Kidney (tissue), 14 donors: ENCODE data around the gene GNRHR. TPM values are rescaled to one million over a fixed set of nuclear protein-coding genes. Genes with fewer than 3 reads are reported as not detected.
A peak's percentile ranks its signal among the peaks of the same experiment; 100 is the strongest.

Experiments
- DNase-seq, 5 donors: peaks; one replicate each; pipeline ENCODE4 v3.0.0-alpha.2; 2013 to 2020
- FAIRE-seq: peaks from 2 replicates; lab custom pipeline; 2012; peaks lifted over from hg19 to GRCh38; lab: Jason Lieb, UNC
- H3K27ac ChIP-seq, 2 donors: one replicate each; pipeline ENCODE4 v1.7.0; 2013; ENCODE audit warnings: low read depth in 2 of 2, low read length in 2 of 2, inconsistent platforms in 1 of 2
- H3K27me3 ChIP-seq: one replicate; pipeline ENCODE4 v1.7.1; 2013; ENCODE audit warnings: low read length, inconsistent platforms; ENCODE audit not compliant: control insufficient read depth, insufficient read depth
- H3K36me3 ChIP-seq, 3 donors: one replicate each; pipeline versions ENCODE4 v1.7.0 to v1.7.1; 2013; ENCODE audit warnings: low read length in 3 of 3, control low read depth in 1 of 3, inconsistent platforms in 1 of 3; ENCODE audit not compliant: insufficient read depth in 3 of 3, control insufficient read depth in 2 of 3
- H3K4me1 ChIP-seq, 3 donors: one replicate each; pipeline versions ENCODE4 v1.7.0 to v1.7.1; 2013; ENCODE audit warnings: low read length in 3 of 3, inconsistent platforms in 1 of 3, low read depth in 1 of 3; ENCODE audit not compliant: control insufficient read depth in 2 of 3, insufficient read depth in 2 of 3
- H3K4me3 ChIP-seq, 3 donors: one replicate each; pipeline versions ENCODE4 v1.7.0 to v1.8.1; 2013; ENCODE audit warnings: low read length in 3 of 3, control low read depth in 1 of 3, inconsistent platforms in 1 of 3
- H3K9ac ChIP-seq, 3 donors: one replicate each; pipeline versions ENCODE4 v1.7.0 to v1.7.1; 2013; ENCODE audit warnings: low read length in 3 of 3, control low read depth in 1 of 3, inconsistent platforms in 1 of 3
- H3K9me3 ChIP-seq, 3 donors: one replicate each; pipeline versions ENCODE4 v1.7.0 to v1.7.1; 2013; ENCODE audit warnings: low read length in 3 of 3, control low read depth in 1 of 3, inconsistent platforms in 1 of 3; ENCODE audit not compliant: control insufficient read depth in 2 of 3, insufficient read depth in 1 of 3
- intact Hi-C: fragments of 100-400 bp; cut with DNase I; formaldehyde crosslinking; loops from one replicate; pipeline ENCODE4 v1.11.1; 2022
- polyA plus RNA-seq: library from polyadenylated mRNA; stranded (reverse); fragments of 350-450 nt; fragmentation: Illumina TruSeq; extraction: RNeasy Lipid Tissue Mini Kit (QIAGEN cat#74804); gene quantifications from one replicate; pipeline ENCODE4 v1.2.3, GENCODE V29; 2014; ENCODE audit warnings: low read depth, low replicate concordance; ENCODE audit not compliant: insufficient read depth
- total RNA-seq: library from RNA; stranded (reverse); fragmentation: NEBNext Ultra II Directional; extraction: Animal tissue kit (Norgen Biotek cat#: 25700); gene quantifications from one replicate; pipeline ENCODE4 v1.2.1, GENCODE V29; 2021
- TF ChIP-seq, protein P1 (sequence below): IDR thresholded peaks from 3 replicates; pipeline ENCODE4 v1.5.1; 2012; ENCODE audit warnings: mild to moderate bottlenecking, moderate library complexity, borderline replicate concordance; ENCODE audit not compliant: insufficient read depth; ENCODE audit errors: extremely low read depth
- donor health status: control.
- donor health status: control.
- donor health status: control.
- donor health status: control.
- donor health status: control.
- donor health status: DM: yes; HTN: yes; CAD: no.
- donor health status: Normal renal cell carcinoma (clear cell type).

GNRHR gene
- total and polyA plus RNA-seq, 2 donors from 2014 or later = not detected

DNA sequence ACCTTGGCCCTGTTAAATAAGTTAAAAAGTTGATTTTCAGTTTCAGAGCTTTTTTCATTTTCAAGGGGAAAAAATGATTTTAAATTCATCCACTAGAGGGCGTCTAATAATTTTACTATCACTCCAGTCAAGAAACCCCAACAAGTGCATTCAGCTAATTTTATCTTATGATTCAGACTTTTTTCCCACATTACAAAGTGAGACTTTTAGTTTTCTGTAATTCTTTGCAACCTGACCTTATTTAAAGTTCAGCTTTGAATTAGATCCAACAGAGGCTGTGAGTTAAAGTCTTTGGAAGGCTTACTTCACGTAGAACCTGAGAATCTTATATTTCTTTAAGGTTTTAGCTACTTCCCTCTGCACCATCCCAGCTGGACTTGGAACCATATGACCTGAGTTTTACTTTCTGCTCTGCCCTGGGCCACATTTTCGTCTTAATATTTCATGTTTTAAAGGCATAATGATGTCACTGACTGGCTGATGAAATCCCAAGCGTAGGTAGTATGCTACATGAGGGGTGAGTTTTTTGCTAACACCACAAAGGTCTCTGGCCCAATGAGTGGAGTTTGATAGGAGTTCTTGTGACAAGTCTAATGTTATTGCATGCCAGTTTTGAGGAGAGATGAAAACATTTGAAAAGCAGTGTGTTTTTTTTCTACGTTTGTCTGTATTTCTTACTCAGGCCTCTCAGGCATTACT lies 7.2 kb downstream of the GNRHR start:
- intact Hi-C loops = no loop called here
- no peaks in the 10 kb centered on the region for H3K9me3 ChIP-seq
- H3K27me3 ChIP-seq = no peaks in the 10 kb centered on the region
- TF ChIP-seq, protein P1, sequence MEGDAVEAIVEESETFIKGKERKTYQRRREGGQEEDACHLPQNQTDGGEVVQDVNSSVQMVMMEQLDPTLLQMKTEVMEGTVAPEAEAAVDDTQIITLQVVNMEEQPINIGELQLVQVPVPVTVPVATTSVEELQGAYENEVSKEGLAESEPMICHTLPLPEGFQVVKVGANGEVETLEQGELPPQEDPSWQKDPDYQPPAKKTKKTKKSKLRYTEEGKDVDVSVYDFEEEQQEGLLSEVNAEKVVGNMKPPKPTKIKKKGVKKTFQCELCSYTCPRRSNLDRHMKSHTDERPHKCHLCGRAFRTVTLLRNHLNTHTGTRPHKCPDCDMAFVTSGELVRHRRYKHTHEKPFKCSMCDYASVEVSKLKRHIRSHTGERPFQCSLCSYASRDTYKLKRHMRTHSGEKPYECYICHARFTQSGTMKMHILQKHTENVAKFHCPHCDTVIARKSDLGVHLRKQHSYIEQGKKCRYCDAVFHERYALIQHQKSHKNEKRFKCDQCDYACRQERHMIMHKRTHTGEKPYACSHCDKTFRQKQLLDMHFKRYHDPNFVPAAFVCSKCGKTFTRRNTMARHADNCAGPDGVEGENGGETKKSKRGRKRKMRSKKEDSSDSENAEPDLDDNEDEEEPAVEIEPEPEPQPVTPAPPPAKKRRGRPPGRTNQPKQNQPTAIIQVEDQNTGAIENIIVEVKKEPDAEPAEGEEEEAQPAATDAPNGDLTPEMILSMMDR = peak; percentile 36
- no peak overlapping the region for H3K4me3 ChIP-seq
- H3K36me3 ChIP-seq = no peaks in the 10 kb centered on the region
- peak in 2 of 5 donors; percentile 31 to 40 for DNase-seq
- H3K4me1 ChIP-seq = no peaks in the 10 kb centered on the region
- no peak overlapping the region for H3K27ac ChIP-seq
- H3K9ac ChIP-seq = no peak overlapping the region
- FAIRE-seq = no peak

DNA sequence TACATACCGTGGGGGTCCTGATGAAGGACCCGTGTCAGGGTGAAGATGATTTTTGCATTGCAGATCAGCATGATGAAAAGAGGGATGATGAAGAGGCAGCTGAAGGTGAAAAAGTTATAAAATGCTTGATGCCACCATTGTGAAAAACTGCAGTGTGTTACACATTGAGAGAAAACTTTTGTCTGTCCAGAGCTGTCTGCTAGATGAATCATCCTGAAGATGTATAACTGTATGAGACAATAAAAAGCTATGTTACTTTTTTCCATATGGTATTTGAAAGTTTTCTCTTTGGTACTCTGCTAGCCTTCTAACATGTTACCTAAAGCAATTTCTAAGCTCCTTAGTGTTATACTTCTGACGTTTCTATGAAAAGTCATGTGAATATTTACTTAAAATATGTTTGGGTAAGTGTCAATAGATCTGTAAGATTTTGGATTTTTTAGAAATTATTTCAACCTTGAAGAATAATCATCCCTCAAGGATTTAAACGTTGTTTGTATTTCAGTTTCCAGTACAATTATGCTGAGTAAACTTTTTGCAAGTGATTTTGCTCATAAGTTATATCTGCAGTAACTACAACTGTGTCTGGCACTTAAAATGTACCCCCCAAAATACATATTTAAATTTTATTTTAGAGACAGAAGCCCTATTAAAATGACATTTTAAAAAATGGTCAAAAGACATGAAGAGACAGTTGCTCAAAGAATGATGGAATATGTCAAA lies 9.5 kb downstream of the GNRHR start:
- no peak overlapping the region for H3K9ac ChIP-seq

DNA sequence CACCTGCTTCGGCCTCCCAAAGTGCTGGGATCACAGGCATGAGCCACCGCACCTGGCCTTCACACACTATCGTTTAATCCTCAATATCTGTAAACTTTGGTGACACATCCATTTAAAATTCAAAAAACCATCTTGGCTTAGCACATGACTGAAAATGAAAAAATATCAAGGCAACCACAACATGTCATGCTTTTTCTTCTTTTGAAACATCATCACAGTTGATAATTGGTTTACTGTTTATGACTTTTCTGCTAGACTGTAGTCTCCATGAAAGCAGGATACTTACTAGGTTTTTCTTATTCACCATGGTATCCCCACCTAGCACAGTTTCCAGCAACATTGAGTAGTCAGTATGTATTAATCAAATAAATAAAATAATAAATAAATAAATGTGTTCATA lies 11.0 kb downstream of the GNRHR start:
- DNase-seq (no peak), FAIRE-seq (no peak)
- Histone ChIP-seq H3K4me3 (no peak overlapping the region), H3K4me1 (no peaks in the 10 kb centered on the region), H3K9me3 (no peaks in the 10 kb centered on the region), H3K27me3 (no peaks in the 10 kb centered on the region), H3K36me3 (no peaks in the 10 kb centered on the region), H3K9ac (no peak overlapping the region), H3K27ac (no peak overlapping the region)
- intact Hi-C loops = no loop called here
- TF ChIP-seq, protein P1 = no peak

More for the DNA sequence above, 9.5 kb downstream of the GNRHR start:
- Histone ChIP-seq H3K4me3 (no peak overlapping the region), H3K9me3 (no peaks in the 10 kb centered on the region), H3K27ac (no peak overlapping the region), H3K36me3 (no peaks in the 10 kb centered on the region), H3K4me1 (no peaks in the 10 kb centered on the region), H3K27me3 (no peaks in the 10 kb centered on the region)
- FAIRE-seq (no peak), DNase-seq (no peak)
- TF ChIP-seq, protein P1 = no peak
- intact Hi-C loops = no loop called here
